Measurements from ENCODE around the gene CACNA1A. TPM values are rescaled to one million over a fixed set of nuclear protein-coding genes. Genes with fewer than 3 reads are reported as not detected.
"Not testable (repeated sequence)": the region's sequence is repeated elsewhere in the genome, so short reads cannot be mapped to it uniquely, and the experiment has no call there.

Gene CACNA1A
- total and polyA plus RNA-seq, 2 experiments from 2014 or later = 2.0 TPM

DNA sequence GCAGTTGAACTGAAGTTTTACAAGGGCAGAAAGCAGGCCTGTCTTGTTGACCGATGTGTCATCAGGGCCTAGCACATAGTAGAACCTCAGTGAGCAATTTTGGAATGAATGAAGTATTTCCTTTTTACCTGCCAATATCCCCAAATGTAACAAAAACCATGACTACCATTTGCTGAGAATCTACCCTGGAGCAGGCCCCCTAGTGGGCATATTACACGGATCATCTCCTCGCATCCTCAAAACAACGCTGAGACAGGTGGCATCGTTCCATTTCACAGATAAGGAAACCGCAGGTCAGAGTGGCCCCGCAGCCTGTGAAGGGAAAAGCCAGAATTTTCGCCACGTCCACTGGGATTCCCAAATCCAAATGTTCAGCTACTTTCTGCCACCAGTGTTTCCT, 77.9 kb downstream of the CACNA1A start:
- H3K9me2 ChIP-seq (replicated peaks; ENCODE audit: insufficient read depth) = no peaks in the 10 kb centered on the region
- TF ChIP-seq EZH2phosphoT487 (IDR thresholded peaks at IDR 0.05; ENCODE audit: low read depth, severe bottlenecking, unreplicated experiment) (no peak), EZH2 (IDR thresholded peaks at IDR 0.05; ENCODE audit: borderline replicate concordance) (no peak)
- TF ChIP-seq, protein P1, sequence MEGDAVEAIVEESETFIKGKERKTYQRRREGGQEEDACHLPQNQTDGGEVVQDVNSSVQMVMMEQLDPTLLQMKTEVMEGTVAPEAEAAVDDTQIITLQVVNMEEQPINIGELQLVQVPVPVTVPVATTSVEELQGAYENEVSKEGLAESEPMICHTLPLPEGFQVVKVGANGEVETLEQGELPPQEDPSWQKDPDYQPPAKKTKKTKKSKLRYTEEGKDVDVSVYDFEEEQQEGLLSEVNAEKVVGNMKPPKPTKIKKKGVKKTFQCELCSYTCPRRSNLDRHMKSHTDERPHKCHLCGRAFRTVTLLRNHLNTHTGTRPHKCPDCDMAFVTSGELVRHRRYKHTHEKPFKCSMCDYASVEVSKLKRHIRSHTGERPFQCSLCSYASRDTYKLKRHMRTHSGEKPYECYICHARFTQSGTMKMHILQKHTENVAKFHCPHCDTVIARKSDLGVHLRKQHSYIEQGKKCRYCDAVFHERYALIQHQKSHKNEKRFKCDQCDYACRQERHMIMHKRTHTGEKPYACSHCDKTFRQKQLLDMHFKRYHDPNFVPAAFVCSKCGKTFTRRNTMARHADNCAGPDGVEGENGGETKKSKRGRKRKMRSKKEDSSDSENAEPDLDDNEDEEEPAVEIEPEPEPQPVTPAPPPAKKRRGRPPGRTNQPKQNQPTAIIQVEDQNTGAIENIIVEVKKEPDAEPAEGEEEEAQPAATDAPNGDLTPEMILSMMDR (IDR thresholded peaks at IDR 0.05; ENCODE audit: poor library complexity) = peak; percentile 29
- no peak overlapping the region for H3K4me2 ChIP-seq
- H3K27ac ChIP-seq = no peak overlapping the region
- H3K9me3 ChIP-seq (ENCODE audit: low read depth) = no peaks in the 10 kb centered on the region
- no peak for DNase-seq (ENCODE audit: low spot score)
- no peaks in the 10 kb centered on the region for H3K79me2 ChIP-seq
- H3K36me3 ChIP-seq (replicated peaks; ENCODE audit: insufficient read depth, low read depth) = no peaks in the 10 kb centered on the region
- no peak overlapping the region for H3K4me3 ChIP-seq
- H2AFZ ChIP-seq = no peak overlapping the region
- WGBS (ENCODE audit: low lambda C conversion rate, missing lambda C conversion rate) = 42% methylated on average over 9 of the region's 9 CpGs
- no peaks in the 10 kb centered on the region for H3K4me1 ChIP-seq (ENCODE audit: insufficient read depth)
- no peaks in the 10 kb centered on the region for H3K27me3 ChIP-seq
- no peaks in the 10 kb centered on the region for H4K20me1 ChIP-seq (ENCODE audit: insufficient read depth, poor library complexity, severe bottlenecking)

DNA sequence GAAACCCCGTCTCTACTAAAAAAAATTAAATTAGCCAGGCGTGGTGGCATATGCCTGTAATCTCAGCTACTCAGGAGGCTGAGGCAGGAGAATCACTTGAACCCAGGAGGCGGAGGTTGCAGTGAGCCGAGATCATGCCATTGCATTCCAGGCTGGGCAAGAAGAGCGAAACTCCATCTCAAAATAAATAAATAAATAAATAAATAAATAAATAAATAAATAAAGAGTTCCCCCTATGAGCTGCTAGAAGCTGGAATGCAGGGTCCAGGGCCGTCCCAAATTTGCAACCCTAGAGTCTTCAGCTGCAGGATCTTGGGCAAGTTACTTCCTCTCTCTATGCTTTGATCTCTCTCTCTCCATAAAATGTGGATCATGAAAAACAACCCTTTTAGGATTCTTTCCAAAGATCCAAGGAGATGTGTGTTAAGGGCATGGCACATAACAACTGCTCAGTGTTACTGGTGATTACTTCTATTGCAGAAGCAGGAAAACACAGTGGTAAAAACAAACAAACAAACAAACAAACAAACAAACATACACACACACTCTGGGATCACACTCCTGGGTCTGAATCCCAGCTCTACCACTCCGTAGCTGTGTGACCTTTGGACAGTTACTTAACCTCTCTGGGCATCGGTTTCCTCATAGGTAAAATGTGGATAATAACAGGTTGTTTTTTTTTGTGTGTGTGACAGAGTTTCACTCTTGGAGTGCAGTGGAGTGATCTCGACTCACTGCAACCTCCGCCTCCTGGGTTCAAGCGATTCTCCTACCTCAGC, 78.8 kb downstream of the CACNA1A start:
- H3K27me3 ChIP-seq = no peaks in the 10 kb centered on the region
- 88% methylated on average over 11 of the region's 11 CpGs for WGBS (ENCODE audit: low lambda C conversion rate, missing lambda C conversion rate)

DNA sequence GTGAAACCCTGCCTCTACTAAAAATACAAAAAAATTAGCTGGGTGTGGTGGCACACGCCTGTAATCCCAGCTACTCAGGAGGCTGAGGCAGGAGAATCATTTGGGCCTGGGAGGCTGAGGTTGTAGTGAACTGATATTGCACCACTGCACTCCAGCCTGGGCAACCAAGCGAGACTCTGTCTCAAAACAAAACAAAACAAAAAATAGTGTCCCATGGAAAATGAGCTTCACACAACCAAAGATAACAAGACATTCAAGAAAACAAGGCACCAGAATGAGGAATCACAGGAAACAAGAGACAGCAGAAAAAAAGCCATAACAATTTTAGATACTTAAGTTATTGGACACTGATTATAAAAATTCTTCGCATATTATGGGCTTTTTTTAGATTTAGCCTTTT, 80.4 kb downstream of the CACNA1A start:
- not testable (repeated sequence) for H4K20me1 ChIP-seq (ENCODE audit: insufficient read depth, poor library complexity, severe bottlenecking); H3K9me3 ChIP-seq (ENCODE audit: low read depth); H3K27me3 ChIP-seq; H2AFZ ChIP-seq; H3K4me1 ChIP-seq (ENCODE audit: insufficient read depth); H3K79me2 ChIP-seq; H3K4me3 ChIP-seq; H3K27ac ChIP-seq; H3K4me2 ChIP-seq; DNase-seq (ENCODE audit: low spot score); H3K36me3 ChIP-seq (replicated peaks; ENCODE audit: insufficient read depth, low read depth); H3K9me2 ChIP-seq (replicated peaks; ENCODE audit: insufficient read depth)
- WGBS (ENCODE audit: low lambda C conversion rate, missing lambda C conversion rate) = 80% methylated on average over 3 of the region's 3 CpGs

More for the DNA sequence above, 78.8 kb downstream of the CACNA1A start:
- Histone ChIP-seq H3K9me2 (replicated peaks; ENCODE audit: insufficient read depth) (no peaks in the 10 kb centered on the region), H3K4me2 (no peak overlapping the region), H2AFZ (no peak overlapping the region), H3K79me2 (no peaks in the 10 kb centered on the region), H3K4me1 (ENCODE audit: insufficient read depth) (no peaks in the 10 kb centered on the region), H3K4me3 (no peak overlapping the region), H3K27ac (no peak overlapping the region), H3K9me3 (ENCODE audit: low read depth) (no peaks in the 10 kb centered on the region), H4K20me1 (ENCODE audit: insufficient read depth, poor library complexity, severe bottlenecking) (no peaks in the 10 kb centered on the region), H3K36me3 (replicated peaks; ENCODE audit: insufficient read depth, low read depth) (no peaks in the 10 kb centered on the region)
- TF ChIP-seq EZH2 (IDR thresholded peaks at IDR 0.05; ENCODE audit: borderline replicate concordance) = no peak
- no peak for TF ChIP-seq EZH2phosphoT487 (IDR thresholded peaks at IDR 0.05; ENCODE audit: low read depth, severe bottlenecking, unreplicated experiment)
- TF ChIP-seq, protein P1 (IDR thresholded peaks at IDR 0.05; ENCODE audit: poor library complexity) = no peak
- DNase-seq (ENCODE audit: low spot score) = no peak

DNA sequence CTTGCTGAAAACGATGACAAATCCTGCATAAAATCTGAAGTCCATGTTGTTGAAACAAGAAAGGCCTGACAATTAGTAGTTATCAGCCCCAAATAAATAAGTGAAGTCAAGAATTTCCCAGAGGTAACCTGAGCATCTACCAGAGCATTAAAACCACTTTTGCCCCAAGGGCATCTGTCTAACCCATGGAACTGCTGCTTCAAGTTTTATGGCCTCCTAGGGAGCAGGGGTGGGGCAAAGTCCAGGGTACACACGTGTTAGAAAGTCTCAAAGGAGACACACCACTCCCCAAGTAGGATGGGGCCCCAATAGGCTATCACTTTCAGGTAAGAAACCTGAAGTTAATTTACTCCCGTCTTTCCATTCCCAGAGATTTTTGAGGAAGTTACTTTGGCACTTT, 81.1 kb downstream of the CACNA1A start:
- peak; percentile 56 for DNase-seq (ENCODE audit: low spot score)
- Histone ChIP-seq H2AFZ (no peak overlapping the region), H3K36me3 (replicated peaks; ENCODE audit: insufficient read depth, low read depth) (no peaks in the 10 kb centered on the region), H3K4me2 (no peak overlapping the region), H3K9me2 (replicated peaks; ENCODE audit: insufficient read depth) (no peaks in the 10 kb centered on the region), H3K9me3 (ENCODE audit: low read depth) (no peaks in the 10 kb centered on the region), H4K20me1 (ENCODE audit: insufficient read depth, poor library complexity, severe bottlenecking) (no peaks in the 10 kb centered on the region), H3K4me1 (ENCODE audit: insufficient read depth) (no peaks in the 10 kb centered on the region), H3K4me3 (no peak overlapping the region), H3K27ac (peak overlapping the region; percentile 46), H3K79me2 (no peaks in the 10 kb centered on the region), H3K27me3 (no peaks in the 10 kb centered on the region)
- 53% methylated on average over 3 of the region's 3 CpGs for WGBS (ENCODE audit: low lambda C conversion rate, missing lambda C conversion rate)
- TF ChIP-seq EZH2phosphoT487 (IDR thresholded peaks at IDR 0.05; ENCODE audit: low read depth, severe bottlenecking, unreplicated experiment) (no peak), EZH2 (IDR thresholded peaks at IDR 0.05; ENCODE audit: borderline replicate concordance) (no peak)
- TF ChIP-seq, protein P1 (IDR thresholded peaks at IDR 0.05; ENCODE audit: poor library complexity) = no peak
